ENCODE data around the gene KIF26B. TPM values are rescaled to one million over a fixed set of nuclear protein-coding genes. Genes with fewer than 3 reads are reported as not detected.

The KIF26B gene
- total and polyA plus RNA-seq, 2 experiments from 2014 or later = 0.03 to 0.76 TPM

GRCh38 chr1:245213066-245213831 is 58.5 kb downstream of the KIF26B start:
- no peak overlapping the region for H3K4me3 Mint-ChIP-seq
- H3K27ac Mint-ChIP-seq = no peak overlapping the region
- no peak for ATAC-seq

More at GRCh38 chr1:245213066-245213831, 58.5 kb downstream of the KIF26B start:
- Histone ChIP-seq H3K36me3 (ENCODE audit: insufficient read depth) (no peaks in the 10 kb centered on the region), H3K4me3 (no peak overlapping the region), H4K20me1 (replicated peaks; ENCODE audit: insufficient read depth) (no peaks in the 10 kb centered on the region), H3K4me2 (no peak overlapping the region), H3K4me1 (ENCODE audit: insufficient read depth) (peaks cover 14% of the 10 kb centered on the region; the same call in 1 of the 2 replicates), H3K79me2 (replicated peaks; ENCODE audit: insufficient read depth) (no peaks in the 10 kb centered on the region), H3K27ac (ENCODE audit: low read depth) (no peak overlapping the region), H3K27me3 (ENCODE audit: insufficient read depth) (no peaks in the 10 kb centered on the region), H2AFZ (peak overlapping the region; percentile 80), H3F3A (replicated peaks; ENCODE audit: low read depth) (no peaks in the 10 kb centered on the region), H3K9me2 (ENCODE audit: insufficient read depth) (no peaks in the 10 kb centered on the region)
- Mint-ChIP-seq H3K27me3 (ENCODE audit: insufficient read depth, low read depth, poor library complexity) (peaks cover 5% of the 10 kb centered on the region), H3K36me3 (ENCODE audit: low read depth) (peaks cover 7% of the 10 kb centered on the region; the same call in 1 of the 3 replicates), H3K4me1 (peaks cover 15% of the 10 kb centered on the region), H3K9me3 (peaks cover 12% of the 10 kb centered on the region)
- DNase-seq (ENCODE audit: low spot score) = no peak
- TF ChIP-seq, protein P1, sequence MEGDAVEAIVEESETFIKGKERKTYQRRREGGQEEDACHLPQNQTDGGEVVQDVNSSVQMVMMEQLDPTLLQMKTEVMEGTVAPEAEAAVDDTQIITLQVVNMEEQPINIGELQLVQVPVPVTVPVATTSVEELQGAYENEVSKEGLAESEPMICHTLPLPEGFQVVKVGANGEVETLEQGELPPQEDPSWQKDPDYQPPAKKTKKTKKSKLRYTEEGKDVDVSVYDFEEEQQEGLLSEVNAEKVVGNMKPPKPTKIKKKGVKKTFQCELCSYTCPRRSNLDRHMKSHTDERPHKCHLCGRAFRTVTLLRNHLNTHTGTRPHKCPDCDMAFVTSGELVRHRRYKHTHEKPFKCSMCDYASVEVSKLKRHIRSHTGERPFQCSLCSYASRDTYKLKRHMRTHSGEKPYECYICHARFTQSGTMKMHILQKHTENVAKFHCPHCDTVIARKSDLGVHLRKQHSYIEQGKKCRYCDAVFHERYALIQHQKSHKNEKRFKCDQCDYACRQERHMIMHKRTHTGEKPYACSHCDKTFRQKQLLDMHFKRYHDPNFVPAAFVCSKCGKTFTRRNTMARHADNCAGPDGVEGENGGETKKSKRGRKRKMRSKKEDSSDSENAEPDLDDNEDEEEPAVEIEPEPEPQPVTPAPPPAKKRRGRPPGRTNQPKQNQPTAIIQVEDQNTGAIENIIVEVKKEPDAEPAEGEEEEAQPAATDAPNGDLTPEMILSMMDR (conservative IDR thresholded peaks at IDR 0.05; ENCODE audit: low read depth in 2 of 2) = no peak
- TF ChIP-seq CREB1 (CRISPR knock-in tag; IDR thresholded peaks at IDR 0.05; ENCODE audit: low read depth) = no peak
- no peak for TF ChIP-seq POLR2AphosphoS5 (IDR thresholded peaks at IDR 0.05; ENCODE audit: low read depth)
- TF ChIP-seq, protein P2, sequence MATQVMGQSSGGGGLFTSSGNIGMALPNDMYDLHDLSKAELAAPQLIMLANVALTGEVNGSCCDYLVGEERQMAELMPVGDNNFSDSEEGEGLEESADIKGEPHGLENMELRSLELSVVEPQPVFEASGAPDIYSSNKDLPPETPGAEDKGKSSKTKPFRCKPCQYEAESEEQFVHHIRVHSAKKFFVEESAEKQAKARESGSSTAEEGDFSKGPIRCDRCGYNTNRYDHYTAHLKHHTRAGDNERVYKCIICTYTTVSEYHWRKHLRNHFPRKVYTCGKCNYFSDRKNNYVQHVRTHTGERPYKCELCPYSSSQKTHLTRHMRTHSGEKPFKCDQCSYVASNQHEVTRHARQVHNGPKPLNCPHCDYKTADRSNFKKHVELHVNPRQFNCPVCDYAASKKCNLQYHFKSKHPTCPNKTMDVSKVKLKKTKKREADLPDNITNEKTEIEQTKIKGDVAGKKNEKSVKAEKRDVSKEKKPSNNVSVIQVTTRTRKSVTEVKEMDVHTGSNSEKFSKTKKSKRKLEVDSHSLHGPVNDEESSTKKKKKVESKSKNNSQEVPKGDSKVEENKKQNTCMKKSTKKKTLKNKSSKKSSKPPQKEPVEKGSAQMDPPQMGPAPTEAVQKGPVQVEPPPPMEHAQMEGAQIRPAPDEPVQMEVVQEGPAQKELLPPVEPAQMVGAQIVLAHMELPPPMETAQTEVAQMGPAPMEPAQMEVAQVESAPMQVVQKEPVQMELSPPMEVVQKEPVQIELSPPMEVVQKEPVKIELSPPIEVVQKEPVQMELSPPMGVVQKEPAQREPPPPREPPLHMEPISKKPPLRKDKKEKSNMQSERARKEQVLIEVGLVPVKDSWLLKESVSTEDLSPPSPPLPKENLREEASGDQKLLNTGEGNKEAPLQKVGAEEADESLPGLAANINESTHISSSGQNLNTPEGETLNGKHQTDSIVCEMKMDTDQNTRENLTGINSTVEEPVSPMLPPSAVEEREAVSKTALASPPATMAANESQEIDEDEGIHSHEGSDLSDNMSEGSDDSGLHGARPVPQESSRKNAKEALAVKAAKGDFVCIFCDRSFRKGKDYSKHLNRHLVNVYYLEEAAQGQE (IDR thresholded peaks at IDR 0.05; ENCODE audit: unreplicated experiment) = no peak
- TF ChIP-seq ZNF331 (CRISPR knock-in tag; IDR thresholded peaks at IDR 0.05; ENCODE audit: low read depth) = no peak
- TF ChIP-seq NANOG (IDR thresholded peaks at IDR 0.05; ENCODE audit: borderline replicate concordance) = no peak
- TF ChIP-seq, protein P3, sequence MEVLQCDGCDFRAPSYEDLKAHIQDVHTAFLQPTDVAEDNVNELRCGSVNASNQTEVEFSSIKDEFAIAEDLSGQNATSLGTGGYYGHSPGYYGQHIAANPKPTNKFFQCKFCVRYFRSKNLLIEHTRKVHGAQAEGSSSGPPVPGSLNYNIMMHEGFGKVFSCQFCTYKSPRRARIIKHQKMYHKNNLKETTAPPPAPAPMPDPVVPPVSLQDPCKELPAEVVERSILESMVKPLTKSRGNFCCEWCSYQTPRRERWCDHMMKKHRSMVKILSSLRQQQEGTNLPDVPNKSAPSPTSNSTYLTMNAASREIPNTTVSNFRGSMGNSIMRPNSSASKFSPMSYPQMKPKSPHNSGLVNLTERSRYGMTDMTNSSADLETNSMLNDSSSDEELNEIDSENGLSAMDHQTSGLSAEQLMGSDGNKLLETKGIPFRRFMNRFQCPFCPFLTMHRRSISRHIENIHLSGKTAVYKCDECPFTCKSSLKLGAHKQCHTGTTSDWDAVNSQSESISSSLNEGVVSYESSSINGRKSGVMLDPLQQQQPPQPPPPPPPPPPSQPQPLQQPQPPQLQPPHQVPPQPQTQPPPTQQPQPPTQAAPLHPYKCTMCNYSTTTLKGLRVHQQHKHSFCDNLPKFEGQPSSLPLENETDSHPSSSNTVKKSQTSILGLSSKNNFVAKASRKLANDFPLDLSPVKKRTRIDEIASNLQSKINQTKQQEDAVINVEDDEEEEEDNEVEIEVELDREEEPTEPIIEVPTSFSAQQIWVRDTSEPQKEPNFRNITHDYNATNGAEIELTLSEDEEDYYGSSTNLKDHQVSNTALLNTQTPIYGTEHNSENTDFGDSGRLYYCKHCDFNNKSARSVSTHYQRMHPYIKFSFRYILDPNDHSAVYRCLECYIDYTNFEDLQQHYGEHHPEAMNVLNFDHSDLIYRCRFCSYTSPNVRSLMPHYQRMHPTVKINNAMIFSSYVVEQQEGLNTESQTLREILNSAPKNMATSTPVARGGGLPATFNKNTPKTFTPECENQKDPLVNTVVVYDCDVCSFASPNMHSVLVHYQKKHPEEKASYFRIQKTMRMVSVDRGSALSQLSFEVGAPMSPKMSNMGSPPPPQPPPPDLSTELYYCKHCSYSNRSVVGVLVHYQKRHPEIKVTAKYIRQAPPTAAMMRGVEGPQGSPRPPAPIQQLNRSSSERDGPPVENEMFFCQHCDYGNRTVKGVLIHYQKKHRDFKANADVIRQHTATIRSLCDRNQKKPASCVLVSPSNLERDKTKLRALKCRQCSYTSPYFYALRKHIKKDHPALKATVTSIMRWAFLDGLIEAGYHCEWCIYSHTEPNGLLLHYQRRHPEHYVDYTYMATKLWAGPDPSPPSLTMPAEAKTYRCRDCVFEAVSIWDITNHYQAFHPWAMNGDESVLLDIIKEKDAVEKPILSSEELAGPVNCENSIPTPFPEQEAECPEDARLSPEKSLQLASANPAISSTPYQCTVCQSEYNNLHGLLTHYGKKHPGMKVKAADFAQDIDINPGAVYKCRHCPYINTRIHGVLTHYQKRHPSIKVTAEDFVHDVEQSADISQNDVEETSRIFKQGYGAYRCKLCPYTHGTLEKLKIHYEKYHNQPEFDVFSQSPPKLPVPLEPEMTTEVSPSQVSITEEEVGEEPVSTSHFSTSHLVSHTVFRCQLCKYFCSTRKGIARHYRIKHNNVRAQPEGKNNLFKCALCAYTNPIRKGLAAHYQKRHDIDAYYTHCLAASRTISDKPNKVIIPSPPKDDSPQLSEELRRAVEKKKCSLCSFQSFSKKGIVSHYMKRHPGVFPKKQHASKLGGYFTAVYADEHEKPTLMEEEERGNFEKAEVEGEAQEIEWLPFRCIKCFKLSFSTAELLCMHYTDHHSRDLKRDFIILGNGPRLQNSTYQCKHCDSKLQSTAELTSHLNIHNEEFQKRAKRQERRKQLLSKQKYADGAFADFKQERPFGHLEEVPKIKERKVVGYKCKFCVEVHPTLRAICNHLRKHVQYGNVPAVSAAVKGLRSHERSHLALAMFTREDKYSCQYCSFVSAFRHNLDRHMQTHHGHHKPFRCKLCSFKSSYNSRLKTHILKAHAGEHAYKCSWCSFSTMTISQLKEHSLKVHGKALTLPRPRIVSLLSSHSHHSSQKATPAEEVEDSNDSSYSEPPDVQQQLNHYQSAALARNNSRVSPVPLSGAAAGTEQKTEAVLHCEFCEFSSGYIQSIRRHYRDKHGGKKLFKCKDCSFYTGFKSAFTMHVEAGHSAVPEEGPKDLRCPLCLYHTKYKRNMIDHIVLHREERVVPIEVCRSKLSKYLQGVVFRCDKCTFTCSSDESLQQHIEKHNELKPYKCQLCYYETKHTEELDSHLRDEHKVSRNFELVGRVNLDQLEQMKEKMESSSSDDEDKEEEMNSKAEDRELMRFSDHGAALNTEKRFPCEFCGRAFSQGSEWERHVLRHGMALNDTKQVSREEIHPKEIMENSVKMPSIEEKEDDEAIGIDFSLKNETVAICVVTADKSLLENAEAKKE (CRISPR knock-in tag; IDR thresholded peaks at IDR 0.05) = no peak
- no peak for TF ChIP-seq JUNB (IDR thresholded peaks at IDR 0.05; ENCODE audit: unreplicated experiment)
- TF ChIP-seq ZNF114 (CRISPR knock-in tag; IDR thresholded peaks at IDR 0.05) = no peak
- TF ChIP-seq, protein P4, sequence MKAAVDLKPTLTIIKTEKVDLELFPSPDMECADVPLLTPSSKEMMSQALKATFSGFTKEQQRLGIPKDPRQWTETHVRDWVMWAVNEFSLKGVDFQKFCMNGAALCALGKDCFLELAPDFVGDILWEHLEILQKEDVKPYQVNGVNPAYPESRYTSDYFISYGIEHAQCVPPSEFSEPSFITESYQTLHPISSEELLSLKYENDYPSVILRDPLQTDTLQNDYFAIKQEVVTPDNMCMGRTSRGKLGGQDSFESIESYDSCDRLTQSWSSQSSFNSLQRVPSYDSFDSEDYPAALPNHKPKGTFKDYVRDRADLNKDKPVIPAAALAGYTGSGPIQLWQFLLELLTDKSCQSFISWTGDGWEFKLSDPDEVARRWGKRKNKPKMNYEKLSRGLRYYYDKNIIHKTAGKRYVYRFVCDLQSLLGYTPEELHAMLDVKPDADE (IDR thresholded peaks at IDR 0.05) = no peak
- no peak for TF ChIP-seq STAT1 (IDR thresholded peaks at IDR 0.05; ENCODE audit: unreplicated experiment)
- TF ChIP-seq EZH2phosphoT487 (IDR thresholded peaks at IDR 0.05; ENCODE audit: unreplicated experiment) = no peak
- TF ChIP-seq EZH2 (IDR thresholded peaks at IDR 0.05; ENCODE audit: low read depth, unreplicated experiment) = no peak
